Kidney (tissue), 14 donors: ENCODE data around the gene FOXRED2. TPM values are rescaled to one million over a fixed set of nuclear protein-coding genes. Genes with fewer than 3 reads are reported as not detected.

ENCODE experiments used
- DNase-seq, 5 donors: peaks; one replicate each; pipeline ENCODE4 v3.0.0-alpha.2; 2013 to 2020
- FAIRE-seq: peaks from 2 replicates; lab custom pipeline; 2012; peaks lifted over from hg19 to GRCh38; lab: Jason Lieb, UNC
- H3K27ac ChIP-seq, 2 donors: one replicate each; pipeline ENCODE4 v1.7.0; 2013; ENCODE audit warnings: low read depth in 2 of 2, low read length in 2 of 2, inconsistent platforms in 1 of 2
- H3K27me3 ChIP-seq: one replicate; pipeline ENCODE4 v1.7.1; 2013; ENCODE audit warnings: low read length, inconsistent platforms; ENCODE audit not compliant: control insufficient read depth, insufficient read depth
- H3K36me3 ChIP-seq, 3 donors: one replicate each; pipeline versions ENCODE4 v1.7.0 to v1.7.1; 2013; ENCODE audit warnings: low read length in 3 of 3, control low read depth in 1 of 3, inconsistent platforms in 1 of 3; ENCODE audit not compliant: insufficient read depth in 3 of 3, control insufficient read depth in 2 of 3
- H3K4me1 ChIP-seq, 3 donors: one replicate each; pipeline versions ENCODE4 v1.7.0 to v1.7.1; 2013; ENCODE audit warnings: low read length in 3 of 3, inconsistent platforms in 1 of 3, low read depth in 1 of 3; ENCODE audit not compliant: control insufficient read depth in 2 of 3, insufficient read depth in 2 of 3
- H3K4me3 ChIP-seq, 3 donors: one replicate each; pipeline versions ENCODE4 v1.7.0 to v1.8.1; 2013; ENCODE audit warnings: low read length in 3 of 3, control low read depth in 1 of 3, inconsistent platforms in 1 of 3
- H3K9ac ChIP-seq, 3 donors: one replicate each; pipeline versions ENCODE4 v1.7.0 to v1.7.1; 2013; ENCODE audit warnings: low read length in 3 of 3, control low read depth in 1 of 3, inconsistent platforms in 1 of 3
- H3K9me3 ChIP-seq, 3 donors: one replicate each; pipeline versions ENCODE4 v1.7.0 to v1.7.1; 2013; ENCODE audit warnings: low read length in 3 of 3, control low read depth in 1 of 3, inconsistent platforms in 1 of 3; ENCODE audit not compliant: control insufficient read depth in 2 of 3, insufficient read depth in 1 of 3
- CTCF ChIP-seq: IDR thresholded peaks from 3 replicates; pipeline ENCODE4 v1.5.1; 2012; ENCODE audit warnings: mild to moderate bottlenecking, moderate library complexity, borderline replicate concordance; ENCODE audit not compliant: insufficient read depth; ENCODE audit errors: extremely low read depth
- intact Hi-C: fragments of 100-400 bp; cut with DNase I; formaldehyde crosslinking; loops from one replicate; pipeline ENCODE4 v1.11.1; 2022
- polyA plus RNA-seq: library from polyadenylated mRNA; stranded (reverse); fragments of 350-450 nt; fragmentation: Illumina TruSeq; extraction: RNeasy Lipid Tissue Mini Kit (QIAGEN cat#74804); gene quantifications from one replicate; pipeline ENCODE4 v1.2.3, GENCODE V29; 2014; ENCODE audit warnings: low read depth, low replicate concordance; ENCODE audit not compliant: insufficient read depth
- total RNA-seq: library from RNA; stranded (reverse); fragmentation: NEBNext Ultra II Directional; extraction: Animal tissue kit (Norgen Biotek cat#: 25700); gene quantifications from one replicate; pipeline ENCODE4 v1.2.1, GENCODE V29; 2021
- donor health status: control.
- donor health status: control.
- donor health status: control.
- donor health status: control.
- donor health status: control.
- donor health status: DM: yes; HTN: yes; CAD: no.
- donor health status: Normal renal cell carcinoma (clear cell type).

The FOXRED2 gene
- total and polyA plus RNA-seq, 2 donors from 2014 or later, result 6.5 to 8.5 TPM

GRCh38 chr22:36505998-36506635 is 723 bp downstream of the FOXRED2 start:
- H3K9ac ChIP-seq, result no peak overlapping the region

GRCh38 chr22:36497910-36498665 is 8.8 kb downstream of the FOXRED2 start:
- Histone ChIP-seq H3K27ac (no peak overlapping the region), H3K9me3 (no peaks in the 10 kb centered on the region), H3K4me3 (no peak overlapping the region), H3K27me3 (no peaks in the 10 kb centered on the region), H3K36me3 (peaks cover 0 to 11% (median 0%) of the 10 kb centered on the region in 3 donors), H3K9ac (no peak overlapping the region), H3K4me1 (no peaks in the 10 kb centered on the region)
- no peak for FAIRE-seq
- no peak for TF ChIP-seq CTCF
- intact Hi-C loops, result no loop called here
- DNase-seq, result no peak

More at GRCh38 chr22:36505998-36506635, 723 bp downstream of the FOXRED2 start:
- Histone ChIP-seq H3K27ac (peak overlapping the region in 1 of 2 donors; percentile 57), H3K9me3 (no peaks in the 10 kb centered on the region), H3K4me1 (peaks cover 0 to 12% (median 0%) of the 10 kb centered on the region in 3 donors), H3K4me3 (peak overlapping the region in 2 of 3 donors; percentile 27 to 60), H3K36me3 (peaks cover 3 to 7% (median 3%) of the 10 kb centered on the region in 3 donors), H3K27me3 (no peaks in the 10 kb centered on the region)
- intact Hi-C loops, result no loop called here
- no peak for TF ChIP-seq CTCF
- FAIRE-seq (no peak), DNase-seq (peak in 2 of 5 donors; percentile 77 to 84)

GRCh38 chr22:36493690-36494110 is 13.1 kb downstream of the FOXRED2 start:
- no peak overlapping the region for H3K9ac ChIP-seq
- no peak overlapping the region for H3K27ac ChIP-seq
- H3K4me3 ChIP-seq, result no peak overlapping the region
- H3K36me3 ChIP-seq, result peaks cover 0 to 18% (median 6%) of the 10 kb centered on the region in 3 donors
- FAIRE-seq (no peak), DNase-seq (no peak)
- intact Hi-C loops, result no loop called here
- TF ChIP-seq CTCF, result no peak
- H3K4me1 ChIP-seq, result no peaks in the 10 kb centered on the region
- no peaks in the 10 kb centered on the region for H3K9me3 ChIP-seq
- H3K27me3 ChIP-seq, result no peaks in the 10 kb centered on the region
